ENCODE measurements around the gene KRTAP24-1. TPM values are rescaled to one million over a fixed set of nuclear protein-coding genes. Genes with fewer than 3 reads are reported as not detected.
A peak's percentile ranks its signal among the peaks of the same experiment; 100 is the strongest.

The KRTAP24-1 gene
- total RNA-seq, 2 donors from 2014 or later, result not detected

- intact Hi-C loops (cut with DNase I), result no loop called here
- Histone ChIP-seq H3K4me3 (no peak overlapping the region), H3K4me1 (replicated peaks) (no peaks in the 10 kb centered on the region), H3K36me3 (no peaks in the 10 kb centered on the region), H3K27ac (peak overlapping the region in 1 of 2 donors; percentile 12), H3K9me3 (no peaks in the 10 kb centered on the region), H3K27me3 (replicated peaks; ENCODE audit: insufficient read depth) (no peaks in the 10 kb centered on the region)
- DNase-seq (ENCODE audit: low spot score), result no peak
- no peak for TF ChIP-seq POLR2AphosphoS5 (IDR thresholded peaks at IDR 0.05)
- no peak for TF ChIP-seq POLR2A (IDR thresholded peaks at IDR 0.05)
- TF ChIP-seq, protein P1, sequence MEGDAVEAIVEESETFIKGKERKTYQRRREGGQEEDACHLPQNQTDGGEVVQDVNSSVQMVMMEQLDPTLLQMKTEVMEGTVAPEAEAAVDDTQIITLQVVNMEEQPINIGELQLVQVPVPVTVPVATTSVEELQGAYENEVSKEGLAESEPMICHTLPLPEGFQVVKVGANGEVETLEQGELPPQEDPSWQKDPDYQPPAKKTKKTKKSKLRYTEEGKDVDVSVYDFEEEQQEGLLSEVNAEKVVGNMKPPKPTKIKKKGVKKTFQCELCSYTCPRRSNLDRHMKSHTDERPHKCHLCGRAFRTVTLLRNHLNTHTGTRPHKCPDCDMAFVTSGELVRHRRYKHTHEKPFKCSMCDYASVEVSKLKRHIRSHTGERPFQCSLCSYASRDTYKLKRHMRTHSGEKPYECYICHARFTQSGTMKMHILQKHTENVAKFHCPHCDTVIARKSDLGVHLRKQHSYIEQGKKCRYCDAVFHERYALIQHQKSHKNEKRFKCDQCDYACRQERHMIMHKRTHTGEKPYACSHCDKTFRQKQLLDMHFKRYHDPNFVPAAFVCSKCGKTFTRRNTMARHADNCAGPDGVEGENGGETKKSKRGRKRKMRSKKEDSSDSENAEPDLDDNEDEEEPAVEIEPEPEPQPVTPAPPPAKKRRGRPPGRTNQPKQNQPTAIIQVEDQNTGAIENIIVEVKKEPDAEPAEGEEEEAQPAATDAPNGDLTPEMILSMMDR (IDR thresholded peaks at IDR 0.05), result no peak
- 26% methylated on average over 2 of the region's 2 CpGs for WGBS
These were observed 24.1 kb upstream of the KRTAP24-1 start for GRCh38 chr21:30306884-30307283.

GRCh38 chr21:30305136-30305535 is 22.4 kb upstream of the KRTAP24-1 start:
- DNase-seq (ENCODE audit: low spot score), result no peak
- 41% methylated on average over 1 of the region's 1 CpG for WGBS
- no peak overlapping the region for H3K4me3 ChIP-seq

DNA sequence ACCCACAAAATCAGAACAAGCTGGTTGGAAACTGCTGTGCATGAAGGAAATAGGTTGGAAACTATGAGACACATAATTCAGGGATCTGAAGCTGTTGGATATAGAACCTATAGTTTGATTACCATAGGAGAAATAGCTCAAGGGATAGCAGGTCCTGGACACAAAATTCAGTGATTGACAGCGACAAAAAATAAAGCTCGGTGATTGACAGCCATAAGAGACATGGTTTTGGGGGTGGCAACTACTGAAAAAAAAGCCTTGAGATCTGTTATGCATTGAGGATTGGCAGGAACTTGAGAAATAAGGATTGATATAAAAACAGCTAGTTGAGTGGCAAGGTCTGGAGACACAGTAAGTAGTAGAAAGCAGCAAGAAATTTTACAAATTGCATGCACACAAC is 6.5 kb upstream of the KRTAP24-1 start, which contains the start of gene KRTAP25-1:
KRTAP25-1 (minus strand) TSS at position 300 of the 400 bp plus-strand sequence; CDS start at position 276, 24 bp downstream.
- Histone ChIP-seq H3K4me3 (no peak within 1 kb of the TSS), H3K36me3 (no peaks in the 10 kb centered on the region), H3K27me3 (replicated peaks; ENCODE audit: insufficient read depth) (no peaks in the 10 kb centered on the region), H3K9me3 (no peaks in the 10 kb centered on the region), H3K4me1 (replicated peaks) (no peaks in the 10 kb centered on the region), H3K27ac (no peak within 1 kb of the TSS)
- 92% methylated on average over 2 of the region's 2 CpGs for WGBS
- TF ChIP-seq, protein P1 (IDR thresholded peaks at IDR 0.05), result no peak
- TF ChIP-seq POLR2AphosphoS5 (IDR thresholded peaks at IDR 0.05) (no peak), POLR2A (IDR thresholded peaks at IDR 0.05) (no peak)
- DNase-seq (ENCODE audit: low spot score), result no peak
- intact Hi-C loops (cut with DNase I), result no loop called here

More at GRCh38 chr21:30305136-30305535, 22.4 kb upstream of the KRTAP24-1 start:
- H3K27me3 ChIP-seq (replicated peaks; ENCODE audit: insufficient read depth), result no peaks in the 10 kb centered on the region
- no peaks in the 10 kb centered on the region for H3K36me3 ChIP-seq
- no peaks in the 10 kb centered on the region for H3K4me1 ChIP-seq (replicated peaks)
- no peaks in the 10 kb centered on the region for H3K9me3 ChIP-seq
- intact Hi-C loops (cut with DNase I), result no loop called here
- H3K27ac ChIP-seq, result no peak overlapping the region
- TF ChIP-seq POLR2AphosphoS5 (IDR thresholded peaks at IDR 0.05) (no peak), POLR2A (IDR thresholded peaks at IDR 0.05) (no peak)
- TF ChIP-seq, protein P1 (IDR thresholded peaks at IDR 0.05), result no peak

DNA sequence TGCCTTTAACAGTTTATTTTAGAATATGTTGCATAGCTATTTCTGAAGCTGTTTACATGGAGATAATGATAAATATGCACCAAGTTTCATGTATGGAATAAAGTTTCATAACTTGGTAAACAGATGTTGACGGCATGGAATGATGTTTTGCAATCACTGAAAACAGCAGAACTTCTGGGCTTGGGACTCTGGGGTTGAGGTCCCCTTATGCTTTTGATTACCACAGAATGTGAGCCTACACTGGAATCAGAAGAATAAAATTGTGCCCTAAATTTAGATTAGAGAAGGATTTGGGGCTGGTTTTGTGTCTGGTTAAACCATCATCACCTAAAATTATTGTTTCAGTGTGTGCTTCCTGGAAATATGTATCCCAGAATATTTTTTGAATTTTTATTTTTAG is 11.1 kb downstream of the KRTAP24-1 start:
- Histone ChIP-seq H3K9me3 (no peaks in the 10 kb centered on the region), H3K4me3 (no peak overlapping the region), H3K4me1 (replicated peaks) (no peaks in the 10 kb centered on the region), H3K27ac (no peak overlapping the region), H3K27me3 (replicated peaks; ENCODE audit: insufficient read depth) (no peaks in the 10 kb centered on the region), H3K36me3 (no peaks in the 10 kb centered on the region)
- intact Hi-C loops (cut with DNase I), result no loop called here
- TF ChIP-seq, protein P1 (IDR thresholded peaks at IDR 0.05), result no peak
- TF ChIP-seq POLR2A (IDR thresholded peaks at IDR 0.05) (no peak), POLR2AphosphoS5 (IDR thresholded peaks at IDR 0.05) (no peak)
- no peak for DNase-seq (ENCODE audit: low spot score)
- 87% methylated on average over 1 of the region's 1 CpG for WGBS

- H3K9me3 ChIP-seq, result no peaks in the 10 kb centered on the region
- H3K36me3 ChIP-seq, result no peaks in the 10 kb centered on the region
- TF ChIP-seq POLR2AphosphoS5 (IDR thresholded peaks at IDR 0.05), result no peak
- TF ChIP-seq, protein P1 (IDR thresholded peaks at IDR 0.05), result no peak
- no peak for TF ChIP-seq POLR2A (IDR thresholded peaks at IDR 0.05)
- DNase-seq (ENCODE audit: low spot score), result no peak
- H3K27me3 ChIP-seq (replicated peaks; ENCODE audit: insufficient read depth), result no peaks in the 10 kb centered on the region
- 55% methylated on average over 5 of the region's 5 CpGs for WGBS
- no peak overlapping the region for H3K4me3 ChIP-seq
- H3K27ac ChIP-seq, result no peak overlapping the region
- H3K4me1 ChIP-seq (replicated peaks), result no peaks in the 10 kb centered on the region
- intact Hi-C loops (cut with DNase I), result no loop called here
These were observed 11.6 kb downstream of the KRTAP24-1 start for GRCh38 chr21:30271156-30271555.
